Measurements from ENCODE around the gene DTNBP1.

The DTNBP1 gene

DNA sequence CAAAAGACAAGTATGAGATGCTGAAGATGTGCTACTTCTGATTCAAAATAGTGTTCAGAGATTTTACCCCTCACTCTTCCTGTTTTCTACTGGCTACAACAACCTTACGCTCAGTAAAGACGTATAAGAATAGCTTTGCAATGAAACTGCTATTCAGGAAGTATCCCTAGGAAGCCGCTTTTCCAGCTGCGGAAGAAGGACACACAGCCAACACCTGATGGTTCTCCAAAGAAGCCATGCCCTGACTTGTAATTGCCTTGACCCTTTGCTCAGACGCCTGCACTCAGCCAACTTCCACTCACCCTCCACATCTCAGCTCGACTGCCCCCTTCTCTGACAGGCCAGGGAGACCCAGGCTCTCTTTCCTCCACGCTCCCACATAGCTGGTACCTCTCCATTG, 111.6 kb downstream of the DTNBP1 start:
- H3F3A ChIP-seq (ENCODE audit: insufficient read depth, low read length): no peaks in the 10 kb centered on the region
- no peaks in the 10 kb centered on the region for H3K27me3 ChIP-seq (replicated peaks; ENCODE audit: insufficient read depth, low read length)
- no peak overlapping the region for H3K9ac ChIP-seq (ENCODE audit: low read length)
- H3K9me3 ChIP-seq (replicated peaks; ENCODE audit: insufficient read depth, low read length): no peaks in the 10 kb centered on the region
- H3K9me2 ChIP-seq (replicated peaks; ENCODE audit: insufficient read depth, low read length): no peaks in the 10 kb centered on the region
- no peak overlapping the region for H3K4me2 ChIP-seq (ENCODE audit: low read depth, low read length)
- no peak for DNase-seq
- no peaks in the 10 kb centered on the region for H3K4me1 ChIP-seq (ENCODE audit: low read length)
- no peak overlapping the region for H3K27ac ChIP-seq (ENCODE audit: low read length)
- peaks cover 8% of the 10 kb centered on the region; the same call in 1 of the 2 replicates for H3K79me2 ChIP-seq (ENCODE audit: low read length)
- no peak overlapping the region for H3K4me3 ChIP-seq (ENCODE audit: low read length)
- no peaks in the 10 kb centered on the region for H4K20me1 ChIP-seq (ENCODE audit: insufficient read depth, low read length)
- no peaks in the 10 kb centered on the region for H3K36me3 ChIP-seq (replicated peaks; ENCODE audit: insufficient read depth, low read length)
- no peak overlapping the region for H2AFZ ChIP-seq (ENCODE audit: low read length)
- TF ChIP-seq, protein P1, sequence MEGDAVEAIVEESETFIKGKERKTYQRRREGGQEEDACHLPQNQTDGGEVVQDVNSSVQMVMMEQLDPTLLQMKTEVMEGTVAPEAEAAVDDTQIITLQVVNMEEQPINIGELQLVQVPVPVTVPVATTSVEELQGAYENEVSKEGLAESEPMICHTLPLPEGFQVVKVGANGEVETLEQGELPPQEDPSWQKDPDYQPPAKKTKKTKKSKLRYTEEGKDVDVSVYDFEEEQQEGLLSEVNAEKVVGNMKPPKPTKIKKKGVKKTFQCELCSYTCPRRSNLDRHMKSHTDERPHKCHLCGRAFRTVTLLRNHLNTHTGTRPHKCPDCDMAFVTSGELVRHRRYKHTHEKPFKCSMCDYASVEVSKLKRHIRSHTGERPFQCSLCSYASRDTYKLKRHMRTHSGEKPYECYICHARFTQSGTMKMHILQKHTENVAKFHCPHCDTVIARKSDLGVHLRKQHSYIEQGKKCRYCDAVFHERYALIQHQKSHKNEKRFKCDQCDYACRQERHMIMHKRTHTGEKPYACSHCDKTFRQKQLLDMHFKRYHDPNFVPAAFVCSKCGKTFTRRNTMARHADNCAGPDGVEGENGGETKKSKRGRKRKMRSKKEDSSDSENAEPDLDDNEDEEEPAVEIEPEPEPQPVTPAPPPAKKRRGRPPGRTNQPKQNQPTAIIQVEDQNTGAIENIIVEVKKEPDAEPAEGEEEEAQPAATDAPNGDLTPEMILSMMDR (IDR thresholded peaks at IDR 0.05; ENCODE audit: low read length): no peak
- TF ChIP-seq EZH2phosphoT487 (IDR thresholded peaks at IDR 0.05; ENCODE audit: low read length) (no peak), EZH2 (optimal IDR thresholded peaks at IDR 0.05; ENCODE audit: low read depth, low read length) (no peak)

DNA sequence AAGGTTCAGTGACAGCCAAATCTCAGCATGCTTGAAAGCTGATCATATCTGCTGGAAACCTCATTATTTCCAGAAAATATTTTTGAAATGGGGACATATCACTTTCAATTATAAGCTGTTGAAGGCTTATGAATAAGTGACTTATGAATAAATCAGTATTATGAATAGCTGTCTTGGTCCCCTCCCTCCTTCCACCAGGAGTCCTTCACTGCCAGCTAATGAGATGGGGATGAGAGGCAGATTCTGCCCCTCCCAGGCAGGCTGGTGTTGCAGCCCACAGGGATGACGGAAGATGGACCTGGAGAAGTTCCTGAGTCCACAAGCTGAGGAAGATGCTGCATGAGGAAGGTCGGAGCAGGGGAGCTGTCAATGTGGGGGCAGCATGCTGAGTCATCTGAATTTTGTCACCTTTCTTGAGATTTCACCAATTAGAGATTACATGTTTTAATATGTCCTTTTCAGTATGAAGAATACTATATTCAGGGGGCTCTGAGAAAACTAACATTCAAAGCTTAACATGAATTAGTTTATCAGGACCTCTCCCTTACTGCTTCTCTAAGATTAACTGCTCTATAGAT, 112.2 kb downstream of the DTNBP1 start:
- TF ChIP-seq EZH2 (optimal IDR thresholded peaks at IDR 0.05; ENCODE audit: low read depth, low read length) (no peak), EZH2phosphoT487 (IDR thresholded peaks at IDR 0.05; ENCODE audit: low read length) (no peak)
- TF ChIP-seq, protein P1 (IDR thresholded peaks at IDR 0.05; ENCODE audit: low read length): no peak
- Histone ChIP-seq H3K4me1 (ENCODE audit: low read length) (no peaks in the 10 kb centered on the region), H3K79me2 (ENCODE audit: low read length) (peaks cover 8% of the 10 kb centered on the region; the same call in 1 of the 2 replicates)

DNA sequence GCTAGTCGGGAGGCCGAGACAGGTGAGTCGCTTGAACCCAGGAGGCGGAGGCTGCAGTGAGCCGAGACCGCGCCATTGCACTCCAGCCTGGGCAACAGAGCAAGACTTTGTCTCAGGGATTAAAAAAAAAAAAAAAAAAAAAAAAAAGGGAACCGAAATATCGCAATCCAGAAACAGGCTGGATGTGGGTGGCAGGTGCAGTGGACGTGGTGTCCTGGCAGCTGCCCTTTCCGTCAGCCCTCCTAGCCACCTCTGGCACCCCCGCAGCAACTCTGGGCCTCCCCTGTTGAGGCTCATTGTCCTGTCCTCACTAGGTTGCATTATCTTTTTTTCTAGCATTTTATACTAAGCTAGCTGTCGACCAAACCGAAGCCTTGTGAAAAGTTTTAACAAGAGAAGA, 113.5 kb downstream of the DTNBP1 start:
- no peak overlapping the region for H3K9ac ChIP-seq (ENCODE audit: low read length)
- no peaks in the 10 kb centered on the region for H3F3A ChIP-seq (ENCODE audit: insufficient read depth, low read length)
- no peaks in the 10 kb centered on the region for H4K20me1 ChIP-seq (ENCODE audit: insufficient read depth, low read length)
- no peak overlapping the region for H3K4me3 ChIP-seq (ENCODE audit: low read length)
- no peak overlapping the region for H3K27ac ChIP-seq (ENCODE audit: low read length)
- no peaks in the 10 kb centered on the region for H3K9me2 ChIP-seq (replicated peaks; ENCODE audit: insufficient read depth, low read length)
- no peak for DNase-seq
- no peaks in the 10 kb centered on the region for H3K27me3 ChIP-seq (replicated peaks; ENCODE audit: insufficient read depth, low read length)
- peaks cover 8% of the 10 kb centered on the region; the same call in 1 of the 2 replicates for H3K79me2 ChIP-seq (ENCODE audit: low read length)
- no peak overlapping the region for H2AFZ ChIP-seq (ENCODE audit: low read length)
- no peak overlapping the region for H3K4me2 ChIP-seq (ENCODE audit: low read depth, low read length)
- no peaks in the 10 kb centered on the region for H3K9me3 ChIP-seq (replicated peaks; ENCODE audit: insufficient read depth, low read length)
- no peaks in the 10 kb centered on the region for H3K4me1 ChIP-seq (ENCODE audit: low read length)
- no peaks in the 10 kb centered on the region for H3K36me3 ChIP-seq (replicated peaks; ENCODE audit: insufficient read depth, low read length)
- TF ChIP-seq, protein P1 (IDR thresholded peaks at IDR 0.05; ENCODE audit: low read length): no peak
- TF ChIP-seq EZH2phosphoT487 (IDR thresholded peaks at IDR 0.05; ENCODE audit: low read length) (no peak), EZH2 (optimal IDR thresholded peaks at IDR 0.05; ENCODE audit: low read depth, low read length) (no peak)

More for the DNA sequence above, 112.2 kb downstream of the DTNBP1 start:
- no peaks in the 10 kb centered on the region for H3K27me3 ChIP-seq (replicated peaks; ENCODE audit: insufficient read depth, low read length)
- no peak for DNase-seq
- H3K36me3 ChIP-seq (replicated peaks; ENCODE audit: insufficient read depth, low read length): no peaks in the 10 kb centered on the region
- H3K4me2 ChIP-seq (ENCODE audit: low read depth, low read length): no peak overlapping the region
- no peaks in the 10 kb centered on the region for H3K9me3 ChIP-seq (replicated peaks; ENCODE audit: insufficient read depth, low read length)
- H3K4me3 ChIP-seq (ENCODE audit: low read length): no peak overlapping the region
- H3K9ac ChIP-seq (ENCODE audit: low read length): no peak overlapping the region
- H3K27ac ChIP-seq (ENCODE audit: low read length): no peak overlapping the region
- no peaks in the 10 kb centered on the region for H3K9me2 ChIP-seq (replicated peaks; ENCODE audit: insufficient read depth, low read length)
- no peaks in the 10 kb centered on the region for H3F3A ChIP-seq (ENCODE audit: insufficient read depth, low read length)
- H2AFZ ChIP-seq (ENCODE audit: low read length): no peak overlapping the region
- no peaks in the 10 kb centered on the region for H4K20me1 ChIP-seq (ENCODE audit: insufficient read depth, low read length)
